Liver (tissue), 9 donors: Measurements from ENCODE around the gene CNR1. TPM values are rescaled to one million over a fixed set of nuclear protein-coding genes. Genes with fewer than 3 reads are reported as not detected.

Experiments used
- DNase-seq: peaks from one replicate; pipeline ENCODE4 v3.0.0-alpha.2; 2017; ENCODE audit warnings: low spot score
- H3K27ac ChIP-seq, 2 donors: one replicate each; pipeline ENCODE4 v1.7.0; 2013; ENCODE audit warnings: inconsistent platforms in 2 of 2, low read length in 2 of 2, control low read depth in 1 of 2, low read depth in 1 of 2, mild to moderate bottlenecking in 1 of 2
- H3K27me3 ChIP-seq, 4 donors: one replicate each; pipeline versions ENCODE4 v1.6.1 to v1.7.0; 2013; ENCODE audit warnings: low read length in 3 of 4, inconsistent platforms in 1 of 4, mild to moderate bottlenecking in 1 of 4, moderate library complexity in 1 of 4; ENCODE audit not compliant: control insufficient read depth in 4 of 4, insufficient read depth in 4 of 4
- H3K36me3 ChIP-seq, 4 donors: one replicate each; pipeline versions ENCODE4 v1.6.1 to v1.7.0; 2013; ENCODE audit warnings: low read length in 3 of 4, mild to moderate bottlenecking in 3 of 4, low read depth in 1 of 4, moderate library complexity in 1 of 4; ENCODE audit not compliant: control insufficient read depth in 4 of 4, insufficient read depth in 3 of 4
- H3K4me1 ChIP-seq, 4 donors: one replicate each; pipeline versions ENCODE4 v1.6.1 to v1.7.0; 2013; ENCODE audit warnings: low read length in 3 of 4, mild to moderate bottlenecking in 3 of 4, moderate library complexity in 1 of 4; ENCODE audit not compliant: control insufficient read depth in 4 of 4, insufficient read depth in 4 of 4
- H3K4me3 ChIP-seq, 3 donors: one replicate each; pipeline versions ENCODE4 v1.6.1 to v1.7.0; 2013; ENCODE audit warnings: low read length in 3 of 3, control low read depth in 1 of 3, low read depth in 1 of 3, mild to moderate bottlenecking in 1 of 3
- H3K9ac ChIP-seq, 2 donors: one replicate each; pipeline ENCODE4 v1.7.0; 2013; ENCODE audit warnings: low read length in 2 of 2, mild to moderate bottlenecking in 2 of 2, moderate library complexity in 2 of 2, control low read depth in 1 of 2, low read depth in 1 of 2
- H3K9me3 ChIP-seq, 4 donors: one replicate each; pipeline versions ENCODE4 v1.6.1 to v1.7.0; 2013; ENCODE audit warnings: low read length in 3 of 4; ENCODE audit not compliant: control insufficient read depth in 4 of 4
- ATF3 ChIP-seq: IDR thresholded peaks from 2 replicates; pipeline ENCODE4 v1.6.1; 2016; ENCODE audit warnings: antibody characterized with exemption
- CTCF ChIP-seq: fragments of 150-350 bp; IDR thresholded peaks from 2 replicates; pipeline ENCODE4 v1.5.1; 2017; ENCODE audit warnings: improper control_type of control experiment, low read depth, low read length; ENCODE audit not compliant: missing input control
- FOXA1 ChIP-seq: IDR thresholded peaks from 2 replicates; pipeline ENCODE4 v1.6.1; 2016; ENCODE audit warnings: antibody characterized with exemption
- FOXA2 ChIP-seq: IDR thresholded peaks from 2 replicates; pipeline ENCODE4 v1.6.1; 2016; ENCODE audit warnings: antibody characterized with exemption
- HNF4A ChIP-seq, 2 donors: conservative IDR thresholded peaks; 2 replicates each; pipeline ENCODE4 v1.6.1; 2016; ENCODE audit warnings: antibody characterized with exemption in 2 of 2, mild to moderate bottlenecking in 2 of 2
- HNF4G ChIP-seq: IDR thresholded peaks from 2 replicates; pipeline ENCODE4 v1.6.1; 2016; ENCODE audit warnings: antibody characterized with exemption
- JUND ChIP-seq, 2 donors: IDR thresholded peaks; 2 replicates each; pipeline ENCODE4 v1.6.1; 2016; ENCODE audit warnings: antibody characterized with exemption in 2 of 2
- MAX ChIP-seq: IDR thresholded peaks from 2 replicates; pipeline ENCODE4 v1.6.1; 2016; ENCODE audit warnings: antibody characterized with exemption
- NR2F2 ChIP-seq: IDR thresholded peaks from 2 replicates; pipeline ENCODE4 v1.6.1; 2016; ENCODE audit warnings: antibody characterized with exemption
- RAD21 ChIP-seq, 2 donors: IDR thresholded peaks; 2 replicates each; pipeline ENCODE4 v1.6.1; 2016; ENCODE audit warnings: antibody characterized with exemption in 2 of 2, mild to moderate bottlenecking in 2 of 2
- REST ChIP-seq: IDR thresholded peaks from 2 replicates; pipeline ENCODE4 v1.6.1; 2016; ENCODE audit warnings: antibody characterized with exemption, mild to moderate bottlenecking
- RXRA ChIP-seq, 2 donors: IDR thresholded peaks; 2 replicates each; pipeline ENCODE4 v1.6.1; 2017 to 2018; ENCODE audit warnings: antibody characterized with exemption in 2 of 2, mild to moderate bottlenecking in 1 of 2
- SP1 ChIP-seq: IDR thresholded peaks from 2 replicates; pipeline ENCODE4 v1.6.1; 2018; ENCODE audit warnings: antibody characterized with exemption, mild to moderate bottlenecking
- TAF1 ChIP-seq: conservative IDR thresholded peaks from 2 replicates; pipeline ENCODE4 v1.6.1; 2016; ENCODE audit warnings: antibody characterized with exemption, mild to moderate bottlenecking
- YY1 ChIP-seq: IDR thresholded peaks from 2 replicates; pipeline ENCODE4 v1.6.1; 2016; ENCODE audit warnings: antibody characterized with exemption, mild to moderate bottlenecking
- ZBTB33 ChIP-seq: IDR thresholded peaks from 2 replicates; pipeline ENCODE4 v1.6.1; 2016; ENCODE audit warnings: antibody characterized with exemption
- WGBS: extraction: QIAGEN DNeasy Blood & Tissue Kit; methylation state at CpG from one replicate; pipeline ENCODE4 v1.1.7; 2013; 5-methylcytosine and 5-hydroxymethylcytosine counted together
- polyA plus RNA-seq, 2 donors: library from polyadenylated mRNA; stranded (reverse) in 1 of 2; unstranded in 1 of 2; fragments of 200-250 nt in 1 of 2; fragments of >200 nt in 1 of 2; fragmentation: Nextera tagmentation in 1 of 2; extraction: Ambion mirVana in 1 of 2; gene quantifications; one replicate each; pipeline versions ENCODE4 v1.2.1 to v1.2.3, GENCODE V29; 2013 to 2015
- total RNA-seq, 2 donors: library from RNA; depleted of rRNA; stranded (reverse); fragments of >200 nt; gene quantifications; one replicate each; pipeline ENCODE4 v1.2.3, GENCODE V29; 2014
- donor health status: healthy.
- donor health status: healthy.
- donor health status: healthy.
- donor health status: healthy.
- donor health status: healthy.

CNR1 gene
- total and polyA plus RNA-seq, 4 donors, result 0.04 to 0.67 (median 0.13) TPM

GRCh38 chr6:88163616-88164015 lies 2.5 kb downstream of the CNR1 start:
- H3K9me3 ChIP-seq, result no peaks in the 10 kb centered on the region
- H3K4me1 ChIP-seq, result peaks cover 16 to 22% (median 18%) of the 10 kb centered on the region in 4 donors
- no peak overlapping the region for H3K27ac ChIP-seq
- H3K27me3 ChIP-seq, result peaks cover 2 to 23% (median 5%) of the 10 kb centered on the region in 4 donors
- H3K9ac ChIP-seq, result no peak overlapping the region
- WGBS, result 86% methylated on average over 1 of the region's 1 CpG
- no peak overlapping the region for H3K4me3 ChIP-seq
- no peak for DNase-seq
- H3K36me3 ChIP-seq, result no peaks in the 10 kb centered on the region
- TF ChIP-seq ATF3 (no peak), RXRA (IDR thresholded peaks at IDR 0.05) (no peak), YY1 (no peak), MAX (no peak), HNF4G (no peak), JUND (IDR thresholded peaks at IDR 0.05) (no peak), HNF4A (conservative IDR thresholded peaks at IDR 0.05) (no peak), FOXA2 (no peak), FOXA1 (no peak), REST (no peak), TAF1 (no peak), NR2F2 (no peak), RAD21 (IDR thresholded peaks at IDR 0.05) (no peak), SP1 (no peak)

GRCh38 chr6:88161940-88162339 lies 4.2 kb downstream of the CNR1 start:
- no peak for TF ChIP-seq FOXA1
- TF ChIP-seq TAF1, result no peak
- TF ChIP-seq SP1, result no peak
- TF ChIP-seq CTCF, result no peak
- TF ChIP-seq FOXA2, result no peak
- no peak for TF ChIP-seq ATF3
- TF ChIP-seq MAX, result no peak
- no peak for TF ChIP-seq YY1
- TF ChIP-seq HNF4G, result no peak
- TF ChIP-seq ZBTB33, result no peak
- no peak for TF ChIP-seq RAD21 (IDR thresholded peaks at IDR 0.05)
- TF ChIP-seq NR2F2, result no peak
- TF ChIP-seq REST, result no peak
- TF ChIP-seq RXRA (IDR thresholded peaks at IDR 0.05), result no peak
- Histone ChIP-seq H3K4me3 (no peak overlapping the region), H3K9me3 (no peaks in the 10 kb centered on the region), H3K4me1 (peaks cover 13 to 16% (median 16%) of the 10 kb centered on the region in 4 donors), H3K27ac (no peak overlapping the region), H3K9ac (no peak overlapping the region), H3K36me3 (no peaks in the 10 kb centered on the region), H3K27me3 (peaks cover 0 to 17% (median 5%) of the 10 kb centered on the region in 4 donors)
- no peak for DNase-seq
- 55% methylated on average over 4 of the region's 4 CpGs for WGBS
